Iris pigment epithelial cell (primary cell): ENCODE data around the gene PRR23E.

Experiments
- DNase-seq: peaks from one replicate; pipeline ENCODE4 v3.0.0-alpha.2; 2011; ENCODE audit warnings: low read depth

Gene PRR23E

GRCh38 chr3:127165036-127165435 lies 27.9 kb upstream of the PRR23E start:
- no peak for DNase-seq

DNA sequence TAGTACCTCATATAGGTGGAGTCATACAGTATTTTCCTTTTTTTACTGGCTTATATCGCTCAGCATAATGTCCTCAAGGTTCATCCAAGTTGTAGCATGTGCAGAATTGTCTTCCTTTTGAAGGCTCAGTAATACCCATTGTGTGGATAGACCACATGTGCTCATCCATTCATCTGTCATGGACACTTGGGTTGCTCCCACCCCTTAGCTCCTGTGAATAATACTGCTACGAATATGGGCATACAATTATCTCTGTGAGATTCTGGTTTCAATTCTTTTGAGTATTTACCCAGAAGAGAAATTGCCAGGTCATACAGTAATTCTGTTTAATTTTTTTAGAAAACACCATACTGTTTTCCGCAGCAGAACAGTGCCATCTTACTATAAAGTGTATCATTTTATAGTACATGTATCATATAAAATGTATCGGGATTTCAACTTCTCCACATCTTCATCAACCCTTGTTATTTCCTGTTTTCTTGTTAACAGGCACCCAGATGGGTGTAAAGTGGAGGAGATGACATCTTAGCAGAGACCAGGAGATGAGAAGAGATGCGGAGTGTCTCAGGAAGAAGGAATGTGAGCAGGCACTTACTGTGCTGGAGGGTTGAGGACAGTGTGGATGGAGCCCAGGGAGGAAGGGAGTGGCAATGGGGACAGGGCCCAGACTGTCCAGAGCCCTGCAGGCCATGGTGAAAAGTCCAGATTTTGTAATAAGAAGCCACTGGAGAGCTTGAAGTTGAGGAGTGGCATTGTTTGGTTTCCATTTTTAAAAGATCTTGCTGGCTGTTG lies 27.0 kb upstream of the PRR23E start:
- DNase-seq, result no peak

DNA sequence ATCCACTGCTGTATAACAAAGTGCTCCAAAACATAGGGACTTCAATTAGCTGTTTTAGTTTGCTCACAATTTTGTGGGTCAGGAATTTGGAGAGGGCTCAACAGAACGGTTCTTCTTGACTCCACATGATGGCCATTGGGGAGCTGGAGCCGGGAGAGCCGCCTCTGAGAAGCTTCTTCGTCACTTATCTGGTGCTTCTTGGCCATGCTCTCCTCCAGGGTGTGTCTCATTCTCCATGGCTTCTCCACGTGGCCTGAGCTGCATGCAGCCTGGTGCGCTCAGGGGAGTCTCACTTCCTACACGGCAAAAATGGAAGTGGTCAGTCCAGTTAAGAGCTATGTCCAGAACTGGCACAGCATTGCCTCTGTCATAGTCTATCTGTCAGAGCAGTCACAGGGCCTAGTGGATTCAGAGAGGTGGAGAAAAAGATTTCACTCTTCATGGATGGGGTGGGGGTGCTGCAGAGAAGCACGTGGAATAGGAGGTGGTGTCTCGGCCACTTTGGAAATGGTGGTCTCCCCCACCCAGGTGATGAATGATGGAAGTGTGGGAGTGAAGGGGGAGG lies 26.3 kb upstream of the PRR23E start:
- no peak for DNase-seq

- DNase-seq, result no peak
Observed at GRCh38 chr3:127167315-127168043, 25.5 kb upstream of the PRR23E start.

- no peak for DNase-seq
Observed at GRCh38 chr3:127168271-127168670, 24.7 kb upstream of the PRR23E start.

GRCh38 chr3:127170814-127171213 lies 22.1 kb upstream of the PRR23E start:
- peak; percentile 65 for DNase-seq

- no peak for DNase-seq
Observed at GRCh38 chr3:127171320-127171719, 21.6 kb upstream of the PRR23E start.

GRCh38 chr3:127171721-127172120 lies 21.2 kb upstream of the PRR23E start:
- DNase-seq, result no peak

DNA sequence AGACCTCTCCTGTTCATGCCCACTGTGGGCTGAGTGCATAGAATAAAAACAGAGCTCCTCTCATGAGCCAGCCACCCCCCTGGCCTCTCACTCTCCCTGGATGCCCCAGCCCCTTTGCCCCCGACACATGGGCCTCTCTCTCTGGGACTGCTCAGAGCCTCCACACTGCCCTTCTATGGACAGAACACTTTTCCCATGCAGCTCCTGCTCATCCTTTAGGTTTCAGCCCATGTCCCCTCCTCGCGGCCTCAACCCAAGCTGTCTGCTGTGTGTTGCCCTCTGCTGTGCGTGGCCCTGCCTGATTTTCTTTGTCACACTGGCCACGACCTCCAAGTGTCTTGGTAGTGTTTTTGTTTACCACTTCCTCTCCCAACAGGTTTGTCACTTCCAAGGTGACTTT lies 20.7 kb upstream of the PRR23E start:
- no peak for DNase-seq

DNA sequence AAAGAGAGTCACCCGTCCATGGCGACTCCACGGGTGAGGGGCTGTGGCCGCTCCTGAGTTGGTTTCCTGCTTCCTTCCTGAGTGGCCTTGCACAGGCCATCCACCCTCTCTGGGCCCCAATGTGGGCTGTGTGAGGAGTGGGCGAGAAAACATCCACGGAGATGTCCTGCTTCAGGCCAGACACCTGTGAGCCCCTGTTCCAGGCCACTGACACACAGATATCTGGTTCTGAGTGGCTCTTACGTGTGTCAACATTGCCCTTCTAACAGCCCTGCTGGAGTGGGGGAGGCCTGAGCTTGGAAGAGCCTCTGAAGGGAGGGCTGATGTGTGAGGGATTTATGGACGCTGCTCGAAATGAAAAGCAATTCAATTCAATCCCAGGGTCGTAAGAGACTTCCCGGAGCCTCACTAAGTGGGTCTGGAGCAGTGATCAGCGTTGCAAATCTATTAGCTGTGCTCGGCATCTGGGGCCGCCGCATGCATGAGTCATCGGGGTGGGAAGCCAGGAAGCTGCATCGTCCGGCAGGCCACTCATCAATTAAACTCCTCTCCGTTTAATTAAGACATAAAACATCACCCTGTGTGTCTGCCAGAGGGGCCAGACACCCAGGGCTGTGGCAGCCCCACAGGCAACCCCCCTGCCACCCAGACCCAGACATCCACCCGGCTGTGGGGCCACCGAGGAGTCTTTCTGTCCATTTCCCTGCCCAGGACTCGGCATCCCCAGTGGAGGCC lies 20.0 kb upstream of the PRR23E start:
- DNase-seq, result peak; percentile 60

DNA sequence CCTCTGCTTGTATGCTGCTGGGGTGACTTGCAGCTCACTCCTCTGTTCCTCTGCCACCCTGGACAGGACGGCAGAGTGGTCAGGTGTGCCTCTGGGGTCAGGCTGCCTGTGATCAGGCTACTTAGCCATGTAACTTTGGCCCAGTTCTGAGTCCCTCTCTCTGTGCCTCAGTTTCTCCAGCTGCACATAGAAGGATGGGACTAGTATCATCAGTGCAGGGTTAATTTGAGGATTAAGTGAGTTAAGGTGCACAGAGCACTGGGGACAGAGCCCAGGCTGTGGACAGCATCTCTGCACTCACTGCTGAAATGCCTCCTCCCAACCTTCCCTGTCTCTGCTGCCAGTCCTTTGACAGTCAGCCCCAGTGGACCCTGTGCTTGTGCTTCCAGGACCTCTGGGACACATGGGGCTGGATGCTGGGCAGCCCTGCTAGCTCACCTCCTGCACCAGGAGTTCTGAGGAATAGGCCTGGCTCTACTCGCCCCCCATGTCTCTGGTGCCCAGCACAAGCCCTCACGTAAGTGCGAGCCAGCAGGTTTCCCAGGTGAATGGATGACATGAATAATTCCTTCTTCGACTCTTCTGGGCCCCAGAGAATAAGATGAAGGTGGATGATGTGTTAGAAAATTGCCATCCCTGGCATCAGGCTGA lies 19.3 kb upstream of the PRR23E start:
- no peak for DNase-seq

- no peak for DNase-seq
Observed at GRCh38 chr3:127174284-127174683, 18.6 kb upstream of the PRR23E start.

GRCh38 chr3:127174715-127175140 lies 18.2 kb upstream of the PRR23E start:
- no peak for DNase-seq

DNA sequence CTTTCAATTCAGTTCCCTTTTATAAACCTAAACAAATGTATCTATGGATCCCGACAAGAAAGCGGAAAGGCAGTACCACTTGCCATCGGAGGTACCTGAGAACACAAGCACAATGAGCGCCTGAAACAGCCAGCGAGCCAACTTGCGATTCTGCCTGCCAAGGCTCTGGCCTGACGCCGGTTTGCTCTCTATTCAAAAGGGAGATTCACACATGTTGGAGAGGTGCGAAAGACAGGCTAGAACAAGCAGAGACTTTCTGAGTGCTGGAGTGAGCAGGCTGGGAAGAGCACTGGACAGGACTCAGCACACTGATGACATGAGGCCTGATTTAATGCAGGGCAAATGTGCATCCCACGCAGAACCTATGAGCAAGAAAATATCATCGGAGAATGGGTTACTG lies 17.7 kb upstream of the PRR23E start:
- DNase-seq, result no peak

GRCh38 chr3:127177226-127177625 lies 15.7 kb upstream of the PRR23E start:
- DNase-seq, result no peak

GRCh38 chr3:127180859-127181258 lies 12.1 kb upstream of the PRR23E start:
- DNase-seq, result no peak

GRCh38 chr3:127182431-127182830 lies 10.5 kb upstream of the PRR23E start:
- no peak for DNase-seq

- no peak for DNase-seq
Observed at GRCh38 chr3:127182848-127183714, 9.8 kb upstream of the PRR23E start.

DNA sequence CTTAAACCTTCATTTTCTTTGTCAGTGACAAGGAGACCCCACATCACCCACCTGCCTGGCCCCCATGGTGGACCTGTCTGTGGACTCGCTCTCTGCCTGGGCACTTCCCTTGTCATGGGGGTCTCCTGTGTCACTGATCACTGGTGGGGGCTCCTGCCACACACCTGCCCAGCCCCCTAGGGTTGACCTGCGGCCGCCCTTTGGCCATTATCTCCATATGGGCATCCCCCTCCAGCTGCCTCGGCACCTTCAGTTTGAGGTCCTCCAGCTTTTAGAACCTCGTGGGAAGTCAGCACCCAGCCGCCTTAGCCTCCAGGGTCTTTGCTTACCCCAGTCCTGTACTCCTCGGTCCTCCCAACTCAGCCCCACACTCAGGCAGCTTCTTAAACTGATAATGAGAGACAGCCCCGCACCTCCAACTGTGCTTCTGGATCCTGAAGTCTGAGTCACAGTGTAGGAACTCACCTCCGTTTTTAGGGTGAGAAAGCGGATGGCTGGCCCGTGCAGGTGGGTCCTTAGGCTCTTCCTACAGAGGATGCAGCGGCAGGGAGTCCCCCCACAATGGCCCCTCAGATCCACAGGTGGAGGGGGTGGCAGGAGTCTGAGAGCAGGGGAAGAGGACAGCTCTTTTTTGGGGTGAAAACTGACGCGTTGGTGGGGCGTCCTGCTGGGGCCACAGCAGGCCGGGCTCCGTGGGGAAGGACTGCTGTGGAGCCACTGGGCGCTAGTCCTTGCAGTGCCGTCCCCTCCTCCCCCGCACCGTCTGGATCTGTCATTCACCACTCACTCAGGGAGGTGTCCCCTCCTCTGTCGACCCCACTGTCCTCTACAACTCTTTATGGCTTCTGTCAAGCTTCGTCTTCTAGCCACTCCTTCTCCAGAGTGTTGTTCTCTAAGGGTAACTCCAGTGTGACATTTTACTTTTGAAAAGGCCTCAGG lies 8.7 kb upstream of the PRR23E start:
- DNase-seq, result no peak

DNA sequence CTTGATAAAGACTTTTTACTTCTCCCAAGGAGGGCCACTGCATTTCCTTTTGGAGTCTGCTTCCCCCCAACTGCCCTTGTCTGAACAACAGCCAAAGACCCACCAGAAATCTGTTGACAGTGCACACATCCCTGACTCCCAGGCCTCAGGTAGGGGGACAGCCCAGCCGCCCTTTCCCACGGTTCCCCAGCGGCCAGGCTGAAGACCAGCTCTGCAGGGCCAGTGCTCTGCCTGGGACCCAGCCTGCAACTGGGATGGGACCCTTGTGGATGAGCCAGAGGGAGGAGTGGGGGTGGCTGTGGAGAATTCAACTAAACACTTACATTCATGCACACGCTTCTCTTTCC lies 8.1 kb upstream of the PRR23E start:
- DNase-seq, result no peak
